IPS DF 4.7 (cell line): ENCODE measurements around the gene SND1.

ENCODE experiments used
- DNase-seq: peaks from one replicate; pipeline ENCODE4 v3.0.0-alpha.2; 2013; ENCODE audit warnings: low spot score; ENCODE audit errors: extremely low read depth

SND1 gene

GRCh38 chr7:128017862-128018845 lies 366.2 kb downstream of the SND1 start:
- DNase-seq, result no peak

GRCh38 chr7:128019288-128019687 lies 367.3 kb downstream of the SND1 start:
- DNase-seq, result no peak

DNA sequence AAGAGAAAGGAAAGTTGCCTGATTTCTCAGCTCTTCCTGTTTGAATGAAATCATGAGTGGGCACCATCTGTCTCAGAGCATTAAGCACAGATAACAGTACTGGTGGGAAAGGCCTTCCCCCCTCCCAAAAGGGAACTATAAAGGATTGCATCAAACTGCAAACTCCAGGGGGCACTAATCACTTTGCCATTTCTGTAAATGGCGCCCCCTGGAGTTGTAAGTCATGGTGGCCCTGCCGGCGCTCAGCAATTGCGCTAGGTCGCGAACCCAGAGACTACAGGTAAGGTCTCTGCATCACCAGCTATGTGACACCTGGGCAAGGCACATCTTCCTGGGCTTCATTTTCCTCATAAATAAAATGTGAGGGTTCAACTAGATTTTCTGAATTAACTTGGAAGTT lies 368.2 kb downstream of the SND1 start:
- no peak for DNase-seq

DNA sequence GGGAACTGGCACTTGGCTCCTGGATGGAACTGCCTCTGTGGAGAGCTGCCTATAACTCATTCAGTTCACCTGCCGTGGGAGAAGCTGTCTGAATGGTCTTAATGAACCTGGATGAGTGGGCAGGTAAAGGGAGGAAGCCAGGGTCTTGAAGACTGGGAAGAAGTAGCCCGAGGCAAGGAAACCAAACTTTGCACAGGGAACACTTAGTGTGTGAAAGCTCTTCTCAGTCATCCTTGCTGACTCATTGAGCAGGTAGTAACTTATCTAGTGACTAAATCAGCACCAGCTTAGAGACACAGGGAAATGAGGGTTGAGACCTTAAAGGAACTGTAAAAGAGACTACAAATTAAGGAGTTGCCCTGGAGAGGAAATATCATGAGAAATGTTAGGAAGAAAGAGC lies 369.4 kb downstream of the SND1 start:
- DNase-seq, result no peak

GRCh38 chr7:128022631-128023532 lies 370.9 kb downstream of the SND1 start:
- DNase-seq, result no peak

DNA sequence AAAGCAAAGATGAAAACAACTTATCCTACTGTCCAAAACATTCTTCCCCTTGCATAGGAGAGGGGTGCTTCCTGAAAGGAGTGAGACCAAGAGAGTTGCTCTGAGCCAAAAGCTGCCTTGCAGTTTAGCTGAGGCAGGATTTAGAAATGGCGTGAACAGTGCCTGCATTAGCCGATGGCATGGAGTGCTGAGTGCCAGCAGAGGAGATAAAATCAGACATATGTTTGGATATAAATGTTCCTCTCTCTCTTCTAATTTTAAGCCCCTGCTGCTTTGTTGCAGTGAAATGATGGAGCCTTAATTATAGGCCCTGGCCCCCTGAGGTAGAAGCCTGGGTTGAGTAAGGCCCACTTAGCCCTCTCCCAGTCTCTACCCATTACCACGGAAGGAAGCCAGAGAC lies 372.2 kb downstream of the SND1 start:
- no peak for DNase-seq

DNA sequence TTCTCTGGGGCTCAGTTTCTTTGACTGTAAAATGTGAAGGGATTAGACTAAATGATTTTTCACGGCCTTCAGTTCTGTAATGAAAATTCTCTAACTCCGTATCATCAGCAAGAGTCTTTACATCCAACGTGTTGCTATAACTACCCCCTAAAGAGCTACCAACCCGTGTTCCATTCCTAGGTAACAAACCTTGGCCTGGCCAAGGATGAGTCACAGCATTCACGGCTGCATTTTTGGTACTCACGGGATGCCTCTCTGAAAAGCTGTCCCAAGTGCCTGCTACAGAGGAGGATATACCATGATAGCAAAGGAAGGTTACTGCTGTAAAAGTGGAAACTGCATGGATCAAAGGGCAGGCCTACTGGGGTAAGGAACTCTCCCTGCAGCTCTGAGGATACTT lies 373.4 kb downstream of the SND1 start:
- DNase-seq, result no peak

- DNase-seq, result no peak
Observed at GRCh38 chr7:128025819-128026218, 373.8 kb downstream of the SND1 start.

DNA sequence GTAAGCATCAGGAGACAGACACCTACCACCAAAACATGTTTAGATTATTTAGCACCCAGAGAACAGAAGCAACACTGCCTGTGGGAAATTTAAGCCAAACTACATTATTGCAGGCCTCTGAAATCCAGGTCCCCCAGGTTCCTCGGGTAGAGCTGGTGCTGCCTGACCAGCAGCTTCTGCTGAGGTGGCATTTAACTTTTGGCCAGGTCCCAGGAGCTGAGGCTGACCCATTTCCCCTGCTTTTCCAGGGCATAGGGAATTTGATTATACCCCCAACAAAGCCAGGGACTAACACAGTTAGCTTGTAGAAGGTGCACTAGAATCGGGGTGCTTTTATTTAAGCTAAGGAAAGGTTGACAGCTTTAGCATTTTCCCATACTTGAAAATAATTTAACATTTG lies 374.6 kb downstream of the SND1 start:
- no peak for DNase-seq

- no peak for DNase-seq
Observed at GRCh38 chr7:128027485-128027980, 375.5 kb downstream of the SND1 start.

GRCh38 chr7:128029405-128029995 lies 377.5 kb downstream of the SND1 start:
- DNase-seq, result no peak

DNA sequence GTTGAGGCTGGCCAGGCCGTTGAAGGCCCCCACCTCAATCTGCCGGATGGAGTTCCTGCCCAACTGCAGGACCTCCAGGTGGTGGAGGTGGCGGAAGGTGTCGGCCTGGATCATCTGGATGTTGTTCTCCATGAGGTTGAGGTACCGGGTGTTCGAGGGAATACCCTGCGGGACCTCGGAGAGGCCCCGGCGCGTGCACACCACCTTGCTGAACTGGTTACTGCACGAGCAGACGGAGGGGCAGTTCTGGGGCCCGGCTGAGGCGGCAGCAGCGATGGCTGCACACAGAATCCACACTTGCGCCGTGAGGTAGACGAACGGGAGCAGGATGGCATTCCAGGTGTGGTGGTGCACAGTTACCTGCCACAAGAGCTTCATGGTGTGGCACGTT lies 378.3 kb downstream of the SND1 start:
- no peak for DNase-seq

DNA sequence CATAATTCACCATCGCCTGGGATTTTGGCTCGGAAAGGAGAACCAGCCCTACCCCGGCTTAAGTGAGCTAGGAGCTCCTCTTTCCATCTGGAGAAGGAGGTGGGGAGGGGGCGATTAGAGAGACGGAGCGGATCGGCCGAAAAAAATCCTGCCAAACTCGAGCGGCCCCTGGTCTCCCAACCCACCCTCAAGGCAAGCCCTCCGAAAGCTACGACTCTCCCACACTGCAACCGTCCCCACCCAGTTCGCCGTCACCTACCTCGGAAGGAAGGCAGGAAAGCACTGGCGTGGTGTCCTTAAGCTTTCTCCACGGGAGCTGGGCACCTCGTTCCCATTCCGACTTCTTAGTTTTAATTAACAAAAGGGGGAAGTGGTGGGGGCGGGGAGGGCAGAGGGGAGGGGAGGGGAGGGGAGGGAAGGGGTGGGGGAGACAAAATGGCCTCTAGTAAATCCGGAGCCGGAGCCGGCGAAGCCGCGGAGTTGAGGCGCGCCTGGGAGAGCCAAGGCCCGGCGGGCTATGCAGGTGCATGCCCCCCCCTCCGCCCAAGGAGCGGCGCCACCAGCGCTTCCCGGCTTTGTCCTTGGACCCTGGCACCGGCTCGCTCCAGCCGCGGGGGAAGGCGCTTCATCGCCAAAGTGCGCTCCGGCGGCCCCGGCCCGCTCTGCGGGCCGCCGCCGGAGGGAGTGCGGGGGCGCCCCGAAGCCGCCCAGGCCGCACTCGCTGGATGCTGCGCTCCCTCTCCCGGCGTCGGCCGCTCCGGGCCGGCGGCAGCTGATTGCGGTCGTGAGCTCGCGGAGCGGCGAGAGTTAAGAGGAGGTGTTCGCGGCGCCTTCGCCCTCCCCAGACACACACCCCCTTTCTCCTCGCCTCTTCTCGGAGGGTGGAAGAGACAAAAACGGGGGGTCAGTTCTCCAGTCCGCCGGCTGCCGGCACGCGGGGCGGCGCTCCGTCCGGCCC lies 378.9 kb downstream of the SND1 start, which contains the start of gene LRRC4:
LRRC4 (minus strand) TSS at position 784 of the 958 bp plus-strand sequence. CDS start 797 bp downstream, outside the sequence.
- no peak for DNase-seq

GRCh38 chr7:128031901-128032604 lies 380.1 kb downstream of the SND1 start:
- no peak for DNase-seq

- DNase-seq, result no peak
Observed at GRCh38 chr7:128032605-128033235, 380.7 kb downstream of the SND1 start.

- no peak for DNase-seq
Observed at GRCh38 chr7:128033246-128033645, 381.3 kb downstream of the SND1 start.

DNA sequence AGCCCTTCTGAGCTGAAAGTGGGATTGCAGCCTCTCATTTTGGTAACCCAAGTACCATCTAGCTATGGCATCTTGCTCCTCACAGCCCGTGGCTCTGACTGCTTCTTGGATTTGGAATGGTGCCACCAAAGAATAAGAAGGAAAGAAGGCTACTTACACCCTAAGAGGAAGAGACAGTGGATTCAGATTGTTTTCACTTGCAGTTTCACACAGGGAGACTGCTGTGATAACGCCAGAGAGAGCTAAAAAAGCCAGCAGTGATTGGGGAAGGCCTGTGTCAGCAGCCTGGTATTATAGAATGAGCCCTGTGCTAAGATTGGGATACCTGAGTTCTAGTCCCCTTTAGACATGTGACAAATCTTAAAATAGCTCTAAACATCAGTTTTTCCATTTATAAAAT lies 382.8 kb downstream of the SND1 start:
- DNase-seq, result no peak

- no peak for DNase-seq
Observed at GRCh38 chr7:128035712-128036111, 383.7 kb downstream of the SND1 start.
